ENCODE results near the gene DENND1B.

The DENND1B gene, protein sequence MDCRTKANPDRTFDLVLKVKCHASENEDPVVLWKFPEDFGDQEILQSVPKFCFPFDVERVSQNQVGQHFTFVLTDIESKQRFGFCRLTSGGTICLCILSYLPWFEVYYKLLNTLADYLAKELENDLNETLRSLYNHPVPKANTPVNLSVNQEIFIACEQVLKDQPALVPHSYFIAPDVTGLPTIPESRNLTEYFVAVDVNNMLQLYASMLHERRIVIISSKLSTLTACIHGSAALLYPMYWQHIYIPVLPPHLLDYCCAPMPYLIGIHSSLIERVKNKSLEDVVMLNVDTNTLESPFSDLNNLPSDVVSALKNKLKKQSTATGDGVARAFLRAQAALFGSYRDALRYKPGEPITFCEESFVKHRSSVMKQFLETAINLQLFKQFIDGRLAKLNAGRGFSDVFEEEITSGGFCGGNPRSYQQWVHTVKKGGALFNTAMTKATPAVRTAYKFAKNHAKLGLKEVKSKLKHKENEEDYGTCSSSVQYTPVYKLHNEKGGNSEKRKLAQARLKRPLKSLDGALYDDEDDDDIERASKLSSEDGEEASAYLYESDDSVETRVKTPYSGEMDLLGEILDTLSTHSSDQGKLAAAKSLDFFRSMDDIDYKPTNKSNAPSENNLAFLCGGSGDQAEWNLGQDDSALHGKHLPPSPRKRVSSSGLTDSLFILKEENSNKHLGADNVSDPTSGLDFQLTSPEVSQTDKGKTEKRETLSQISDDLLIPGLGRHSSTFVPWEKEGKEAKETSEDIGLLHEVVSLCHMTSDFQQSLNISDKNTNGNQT

GRCh38 chr1:197775282-197776262 is at the start of gene DENND1B:
DENND1B (minus strand) TSS chr1:197775480; CDS start chr1:197775155, 325 bp downstream.
- Histone ChIP-seq H3K4me1 (ENCODE audit: insufficient read depth, low read length) (peaks cover 5% of the 10 kb centered on the region; the same call in 1 of the 2 replicates), H3K9ac (ENCODE audit: low read depth, low read length) (peak within 1 kb of the TSS; percentile 87), H3K36me3 (ENCODE audit: insufficient read depth, low read length) (no peaks in the 10 kb centered on the region), H3K9me3 (ENCODE audit: control insufficient read depth, insufficient read depth, low read length) (0 out of 2 replicates have a peak, but pooled peaks cover 2% of the 10 kb centered on the region)

- Histone ChIP-seq H3K4me1 (ENCODE audit: insufficient read depth, low read length) (peaks cover 46% of the 10 kb centered on the region), H3K9me3 (ENCODE audit: control insufficient read depth, insufficient read depth, low read length) (no peaks in the 10 kb centered on the region; the same call in none of the 2 replicates)
Observed at GRCh38 chr1:197814306-197814705, 39.0 kb upstream of the DENND1B start.

DNA sequence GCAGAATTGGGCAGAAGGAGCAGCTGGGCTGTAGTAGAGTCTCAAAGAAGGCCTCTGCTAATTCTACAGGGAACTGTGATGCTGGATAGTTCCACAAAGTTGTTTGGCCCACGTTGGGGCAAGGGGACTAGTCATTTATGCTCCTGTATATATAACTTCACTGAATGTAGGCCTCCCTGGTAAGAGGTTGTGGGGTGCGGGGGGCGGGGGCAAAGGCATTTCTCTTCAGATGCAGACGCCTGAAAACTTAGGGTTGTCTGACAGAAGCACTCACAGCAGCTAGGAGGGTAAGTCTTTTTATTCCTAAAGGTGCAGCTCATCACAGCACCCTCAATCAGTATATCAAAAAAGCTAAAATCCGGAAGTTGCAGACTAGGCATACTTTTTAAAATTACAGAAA is 38.5 kb upstream of the DENND1B start:
- Histone ChIP-seq H3K36me3 (ENCODE audit: insufficient read depth, low read length) (no peaks in the 10 kb centered on the region), H3K4me1 (ENCODE audit: insufficient read depth, low read length) (peaks cover 46% of the 10 kb centered on the region), H3K9ac (ENCODE audit: low read depth, low read length) (no peak overlapping the region), H3K9me3 (ENCODE audit: control insufficient read depth, insufficient read depth, low read length) (no peaks in the 10 kb centered on the region; the same call in none of the 2 replicates)

More at GRCh38 chr1:197814306-197814705, 39.0 kb upstream of the DENND1B start:
- no peaks in the 10 kb centered on the region for H3K36me3 ChIP-seq (ENCODE audit: insufficient read depth, low read length)
- no peak overlapping the region for H3K9ac ChIP-seq (ENCODE audit: low read depth, low read length)

GRCh38 chr1:197811769-197812168 is 36.5 kb upstream of the DENND1B start:
- Histone ChIP-seq H3K9ac (ENCODE audit: low read depth, low read length) (no peak overlapping the region), H3K4me1 (ENCODE audit: insufficient read depth, low read length) (peaks cover 46% of the 10 kb centered on the region), H3K36me3 (ENCODE audit: insufficient read depth, low read length) (no peaks in the 10 kb centered on the region), H3K9me3 (ENCODE audit: control insufficient read depth, insufficient read depth, low read length) (no peaks in the 10 kb centered on the region; the same call in none of the 2 replicates)

DNA sequence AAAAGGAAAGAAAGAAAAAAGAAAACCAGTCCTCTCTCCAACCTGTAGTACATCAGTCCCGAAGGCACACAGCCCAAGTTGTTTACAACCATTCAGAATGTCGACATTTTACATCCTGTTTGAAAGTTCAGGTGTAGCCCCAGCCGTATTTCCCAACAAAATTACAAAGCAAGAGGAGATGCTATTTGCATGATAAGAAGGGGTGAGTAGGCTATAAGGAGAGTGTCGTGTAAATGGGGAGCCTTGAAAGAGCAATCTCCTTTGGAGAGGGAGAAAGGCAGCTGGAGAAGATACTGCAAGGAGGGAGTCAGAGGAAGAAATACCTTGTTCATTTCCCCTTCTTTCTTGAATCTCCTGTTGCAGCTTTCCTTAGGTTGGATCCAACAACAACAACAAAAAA is 35.5 kb upstream of the DENND1B start:
- Histone ChIP-seq H3K9me3 (ENCODE audit: control insufficient read depth, insufficient read depth, low read length) (no peaks in the 10 kb centered on the region; the same call in none of the 2 replicates), H3K4me1 (ENCODE audit: insufficient read depth, low read length) (peaks cover 45% of the 10 kb centered on the region), H3K9ac (ENCODE audit: low read depth, low read length) (no peak overlapping the region; the same call in 1 of the 2 replicates), H3K36me3 (ENCODE audit: insufficient read depth, low read length) (no peaks in the 10 kb centered on the region)

DNA sequence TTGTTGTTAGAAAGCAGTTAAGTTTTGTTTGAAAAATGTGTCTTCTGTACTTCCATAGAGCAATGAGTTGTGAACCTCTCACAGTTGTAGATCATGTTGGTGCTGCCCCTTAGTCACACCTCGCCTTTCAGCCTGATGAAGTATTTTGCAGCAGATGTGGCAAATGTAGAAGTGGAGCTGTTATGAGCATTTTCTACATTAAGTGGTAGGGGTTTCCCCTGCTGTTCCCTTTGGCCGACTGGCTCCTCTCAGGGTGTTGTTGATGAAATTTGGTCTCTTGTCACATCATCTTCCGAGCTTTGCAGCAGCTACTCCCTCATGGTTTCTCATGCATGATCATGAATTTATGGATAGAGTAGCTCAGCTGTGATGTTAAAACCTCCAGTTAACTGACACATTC is 33.6 kb upstream of the DENND1B start:
- Histone ChIP-seq H3K9ac (ENCODE audit: low read depth, low read length) (no peak overlapping the region), H3K4me1 (ENCODE audit: insufficient read depth, low read length) (peaks cover 34% of the 10 kb centered on the region), H3K36me3 (ENCODE audit: insufficient read depth, low read length) (no peaks in the 10 kb centered on the region), H3K9me3 (ENCODE audit: control insufficient read depth, insufficient read depth, low read length) (no peaks in the 10 kb centered on the region; the same call in none of the 2 replicates)

- Histone ChIP-seq H3K36me3 (ENCODE audit: insufficient read depth, low read length) (no peaks in the 10 kb centered on the region), H3K9ac (ENCODE audit: low read depth, low read length) (no peak overlapping the region), H3K9me3 (ENCODE audit: control insufficient read depth, insufficient read depth, low read length) (no peaks in the 10 kb centered on the region; the same call in none of the 2 replicates), H3K4me1 (ENCODE audit: insufficient read depth, low read length) (peaks cover 24% of the 10 kb centered on the region)
Observed at GRCh38 chr1:197807739-197808453, 32.6 kb upstream of the DENND1B start.

GRCh38 chr1:197807216-197807615 is 31.9 kb upstream of the DENND1B start:
- Histone ChIP-seq H3K9me3 (ENCODE audit: control insufficient read depth, insufficient read depth, low read length) (no peaks in the 10 kb centered on the region; the same call in 1 of the 2 replicates), H3K4me1 (ENCODE audit: insufficient read depth, low read length) (peaks cover 22% of the 10 kb centered on the region), H3K36me3 (ENCODE audit: insufficient read depth, low read length) (no peaks in the 10 kb centered on the region), H3K9ac (ENCODE audit: low read depth, low read length) (no peak overlapping the region)

DNA sequence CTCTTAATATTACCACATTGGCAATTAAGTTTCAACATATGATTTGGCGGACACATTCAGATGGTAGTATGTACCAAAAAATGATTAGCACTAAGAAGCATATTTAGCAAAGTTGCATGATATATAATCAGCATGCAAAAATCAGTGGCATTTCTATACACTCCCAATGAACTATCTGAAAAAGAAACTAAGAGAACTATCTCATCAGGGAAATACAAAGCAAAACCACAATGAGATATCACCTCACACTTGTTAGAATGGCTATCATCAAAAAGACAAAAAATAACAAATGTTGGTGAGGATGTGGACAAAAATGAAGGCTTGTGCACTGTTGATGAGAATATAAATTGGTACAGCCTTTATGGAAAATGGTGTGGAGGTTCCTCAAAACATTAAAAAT is 31.4 kb upstream of the DENND1B start:
- H3K9ac ChIP-seq (ENCODE audit: low read depth, low read length) = no peak overlapping the region
- peaks cover 17% of the 10 kb centered on the region for H3K4me1 ChIP-seq (ENCODE audit: insufficient read depth, low read length)
- no peaks in the 10 kb centered on the region; the same call in 1 of the 2 replicates for H3K9me3 ChIP-seq (ENCODE audit: control insufficient read depth, insufficient read depth, low read length)
- no peaks in the 10 kb centered on the region for H3K36me3 ChIP-seq (ENCODE audit: insufficient read depth, low read length)

DNA sequence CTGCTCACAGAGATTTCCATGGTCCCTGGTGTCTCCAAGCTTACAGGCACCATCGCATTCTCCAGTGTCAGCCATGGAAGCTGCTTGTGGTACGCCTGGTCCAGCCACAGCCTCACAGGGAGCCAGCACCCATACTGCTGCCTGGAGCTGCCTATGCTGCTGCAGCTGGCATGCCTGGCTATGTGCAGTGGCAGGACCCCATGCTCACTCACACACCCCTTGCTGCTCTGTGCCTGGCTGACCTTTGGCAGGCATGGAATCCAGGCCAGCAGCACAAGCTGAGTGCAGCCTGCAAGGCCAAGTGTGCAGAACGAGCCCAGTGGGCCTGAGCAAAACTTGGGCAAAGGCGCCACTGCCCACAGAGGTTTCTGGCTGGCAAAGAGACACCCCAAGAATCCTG is 26.4 kb upstream of the DENND1B start:
- Histone ChIP-seq H3K4me1 (ENCODE audit: insufficient read depth, low read length) (peaks cover 11% of the 10 kb centered on the region; the same call in 1 of the 2 replicates), H3K36me3 (ENCODE audit: insufficient read depth, low read length) (no peaks in the 10 kb centered on the region), H3K9me3 (ENCODE audit: control insufficient read depth, insufficient read depth, low read length) (peaks cover 6% of the 10 kb centered on the region; the same call in 1 of the 2 replicates)

DNA sequence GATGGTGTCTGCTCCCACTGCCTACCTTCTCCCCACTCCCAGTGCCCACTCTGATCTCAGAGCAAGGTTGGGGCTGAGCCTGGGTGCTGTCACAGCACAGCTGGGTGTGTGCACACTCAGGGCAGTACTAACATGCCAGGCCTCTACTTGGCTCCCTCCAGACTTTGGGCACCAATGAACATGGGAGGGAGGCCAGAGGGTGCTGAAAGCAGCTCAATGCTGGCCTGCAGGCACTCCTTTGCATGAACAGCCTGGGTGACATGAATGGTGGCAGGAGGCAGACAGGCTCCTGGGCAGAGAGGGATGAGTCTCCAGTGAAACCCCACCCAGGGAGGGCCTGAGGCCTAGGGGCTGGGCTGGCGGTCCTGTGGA is 25.8 kb upstream of the DENND1B start:
- Histone ChIP-seq H3K4me1 (ENCODE audit: insufficient read depth, low read length) (peaks cover 11% of the 10 kb centered on the region; the same call in 1 of the 2 replicates), H3K9me3 (ENCODE audit: control insufficient read depth, insufficient read depth, low read length) (peaks cover 10% of the 10 kb centered on the region; the same call in 1 of the 2 replicates), H3K9ac (ENCODE audit: low read depth, low read length) (no peak overlapping the region)

More for the DNA sequence above, 26.4 kb upstream of the DENND1B start:
- H3K9ac ChIP-seq (ENCODE audit: low read depth, low read length) = no peak overlapping the region

GRCh38 chr1:197800379-197801110 is 25.3 kb upstream of the DENND1B start:
- H3K36me3 ChIP-seq (ENCODE audit: insufficient read depth, low read length) = no peaks in the 10 kb centered on the region
- H3K9ac ChIP-seq (ENCODE audit: low read depth, low read length) = no peak overlapping the region
- peaks cover 11% of the 10 kb centered on the region; the same call in 1 of the 2 replicates for H3K4me1 ChIP-seq (ENCODE audit: insufficient read depth, low read length)
- peaks cover 10% of the 10 kb centered on the region; the same call in 1 of the 2 replicates for H3K9me3 ChIP-seq (ENCODE audit: control insufficient read depth, insufficient read depth, low read length)

More for the DNA sequence above, 25.8 kb upstream of the DENND1B start:
- no peaks in the 10 kb centered on the region for H3K36me3 ChIP-seq (ENCODE audit: insufficient read depth, low read length)
